Measurements from ENCODE around the gene TNNT3. TPM values are rescaled to one million over a fixed set of nuclear protein-coding genes. Genes with fewer than 3 reads are reported as not detected.
A peak's percentile ranks its signal among the peaks of the same experiment; 100 is the strongest.

The TNNT3 gene
- total RNA-seq, 4 donors from 2014 or later, result 4.4 to 8.6 (median 6.1) TPM

- Histone ChIP-seq H3K27ac (peak overlapping the region in 1 of 4 donors; percentile 68), H3K27me3 (no peaks in the 10 kb centered on the region), H3K4me3 (no peak overlapping the region), H3K36me3 (no peaks in the 10 kb centered on the region), H3K9me3 (no peaks in the 10 kb centered on the region), H3K4me1 (peaks cover 0 to 36% (median 2%) of the 10 kb centered on the region in 4 donors)
- no peak for DNase-seq (ENCODE audit: low spot score in 2 of 2)
- TF ChIP-seq POLR2A (IDR thresholded peaks at IDR 0.05) (no peak), CTCF (IDR thresholded peaks at IDR 0.05) (no peak), EP300 (IDR thresholded peaks at IDR 0.05) (no peak)
- 95 to 97% methylated on average over 4 of the region's 4 CpGs for WGBS, 2 donors
These were observed 13.2 kb downstream of the TNNT3 start for GRCh38 chr11:1932681-1933080.

GRCh38 chr11:1933416-1934334, 14.2 kb downstream of the TNNT3 start:
- TF ChIP-seq EP300 (IDR thresholded peaks at IDR 0.05) (no peak), CTCF (IDR thresholded peaks at IDR 0.05) (no peak), POLR2A (IDR thresholded peaks at IDR 0.05) (no peak)
- WGBS, 2 donors, result 73 to 81% methylated on average over 18 of the region's 18 CpGs
- Histone ChIP-seq H3K4me1 (peaks cover 0 to 32% (median 0%) of the 10 kb centered on the region in 4 donors), H3K4me3 (no peak overlapping the region), H3K27ac (no peak overlapping the region), H3K36me3 (no peaks in the 10 kb centered on the region), H3K27me3 (no peaks in the 10 kb centered on the region), H3K9me3 (no peaks in the 10 kb centered on the region)
- no peak for DNase-seq (ENCODE audit: low spot score in 2 of 2)

GRCh38 chr11:1934335-1935155, 15.0 kb downstream of the TNNT3 start:
- WGBS, 2 donors, result 77 to 79% methylated on average over 18 to 21 of the region's 24 CpGs
- H3K27me3 ChIP-seq, result no peaks in the 10 kb centered on the region
- no peaks in the 10 kb centered on the region for H3K9me3 ChIP-seq
- DNase-seq (ENCODE audit: low spot score in 2 of 2), result no peak
- no peaks in the 10 kb centered on the region for H3K36me3 ChIP-seq
- H3K4me3 ChIP-seq, result no peak overlapping the region
- H3K27ac ChIP-seq, result no peak overlapping the region
- H3K4me1 ChIP-seq, result peaks cover 0 to 37% (median 0%) of the 10 kb centered on the region in 4 donors
- no peak for TF ChIP-seq POLR2A (IDR thresholded peaks at IDR 0.05)
- no peak for TF ChIP-seq EP300 (IDR thresholded peaks at IDR 0.05)
- TF ChIP-seq CTCF (IDR thresholded peaks at IDR 0.05), result no peak

GRCh38 chr11:1935156-1936071, 15.9 kb downstream of the TNNT3 start:
- Histone ChIP-seq H3K27ac (no peak overlapping the region), H3K4me1 (peaks cover 0 to 29% (median 0%) of the 10 kb centered on the region in 4 donors), H3K4me3 (no peak overlapping the region), H3K36me3 (no peaks in the 10 kb centered on the region), H3K27me3 (no peaks in the 10 kb centered on the region), H3K9me3 (no peaks in the 10 kb centered on the region)
- WGBS, 2 donors, result 86 to 89% methylated on average over 24 to 31 of the region's 33 CpGs
- TF ChIP-seq POLR2A (IDR thresholded peaks at IDR 0.05), result no peak
- no peak for TF ChIP-seq CTCF (IDR thresholded peaks at IDR 0.05)
- no peak for TF ChIP-seq EP300 (IDR thresholded peaks at IDR 0.05)
- DNase-seq (ENCODE audit: low spot score in 2 of 2), result no peak
